22Rv1 (cell line): ENCODE results near the gene RAVER1.

Experiments
- CTCF ChIP-seq: fragments of 450-650 bp; IDR thresholded peaks from 2 replicates; pipeline ENCODE4 v1.5.1; 2017; ENCODE audit warnings: mild to moderate bottlenecking
- ZFX ChIP-seq: fragments of 450-650 bp; IDR thresholded peaks from 2 replicates; pipeline ENCODE4 v1.6.1; 2017; ENCODE audit warnings: antibody characterized with exemption, borderline replicate concordance

GRCh38 chr19:10289836-10290356, 43.4 kb downstream of the RAVER1 start, which contains the start of gene ICAM5:
- TF ChIP-seq CTCF (no peak), ZFX (no peak)
